Neural cell (in vitro differentiated cells): ENCODE results near the gene TEX9.

Source experiments
- CTCF ChIP-seq: fragments of 450-650 bp; IDR thresholded peaks from 2 replicates; pipeline ENCODE4 v1.5.1; 2014; ENCODE audit warnings: antibody characterized with exemption, mild to moderate bottlenecking, moderate library complexity; ENCODE audit not compliant: poor library complexity, severe bottlenecking
- EP300 ChIP-seq: fragments of 450-650 bp; conservative IDR thresholded peaks from 2 replicates; pipeline ENCODE4 v1.6.1; 2014; ENCODE audit warnings: antibody characterized with exemption, mild to moderate bottlenecking, moderate library complexity; ENCODE audit not compliant: poor library complexity, severe bottlenecking
- EZH2 ChIP-seq: fragments of 200-600, 300-800 bp; shearing (Covaris generic), sonication (generic); IDR thresholded peaks from 2 replicates; pipeline ENCODE4 v1.6.1; 2014; ENCODE audit warnings: antibody characterized with exemption, low read length, borderline replicate concordance, mild to moderate bottlenecking; ENCODE audit not compliant: insufficient read depth, poor library complexity, severe bottlenecking
- MXI1 ChIP-seq: fragments of 450-650 bp; conservative IDR thresholded peaks from 2 replicates; pipeline ENCODE4 v1.6.1; 2014; ENCODE audit warnings: antibody characterized with exemption, mild to moderate bottlenecking; ENCODE audit not compliant: poor library complexity, severe bottlenecking
- POLR2AphosphoS5 ChIP-seq: IDR thresholded peaks from 2 replicates; pipeline ENCODE4 v1.6.1; 2012
- RAD21 ChIP-seq: fragments of 450-650 bp; conservative IDR thresholded peaks from 2 replicates; pipeline ENCODE4 v1.6.1; 2014; ENCODE audit warnings: antibody characterized with exemption, mild to moderate bottlenecking, moderate library complexity
- REST ChIP-seq: IDR thresholded peaks from 2 replicates; pipeline ENCODE4 v1.6.1; 2012; ENCODE audit warnings: borderline replicate concordance
- SMC3 ChIP-seq: fragments of 450-650 bp; conservative IDR thresholded peaks from 2 replicates; pipeline ENCODE4 v1.6.1; 2014; ENCODE audit warnings: antibody characterized with exemption, mild to moderate bottlenecking, moderate library complexity; ENCODE audit not compliant: poor library complexity
- TAF1 ChIP-seq: IDR thresholded peaks from 2 replicates; pipeline ENCODE4 v1.6.1; 2012; ENCODE audit warnings: low read depth

GRCh38 chr15:56351957-56352506 is 13.2 kb upstream of the TEX9 start:
- TF ChIP-seq CTCF (no peak), EZH2 (no peak), POLR2AphosphoS5 (no peak), REST (no peak), RAD21 (no peak), EP300 (no peak), TAF1 (no peak), SMC3 (no peak), MXI1 (no peak)
